GM18498 (cell line): ENCODE measurements around the gene OR6B1.
"Not testable (repeated sequence)": the region's sequence is repeated elsewhere in the genome, so short reads cannot be mapped to it uniquely, and the experiment has no call there.

Experiments
- ATAC-seq: cut with Tn5 transposase; IDR thresholded peaks from one replicate; pipeline ENCODE4 v1.9.1; 2021; ENCODE audit warnings: mild to moderate bottlenecking, moderate library complexity; ENCODE audit not compliant: unreplicated experiment

Gene OR6B1

GRCh38 chr7:144004703-144005102 is 4.6 kb downstream of the OR6B1 start:
- ATAC-seq: no peak

- no peak for ATAC-seq
Measured at GRCh38 chr7:144006029-144006691, 6.0 kb downstream of the OR6B1 start.

GRCh38 chr7:144006692-144007042 is 6.5 kb downstream of the OR6B1 start:
- ATAC-seq: no peak

- no peak for ATAC-seq
Measured at GRCh38 chr7:144009361-144009760, 9.2 kb downstream of the OR6B1 start.

- not testable (repeated sequence) for ATAC-seq
Measured at GRCh38 chr7:144010061-144010460, 9.9 kb downstream of the OR6B1 start.

DNA sequence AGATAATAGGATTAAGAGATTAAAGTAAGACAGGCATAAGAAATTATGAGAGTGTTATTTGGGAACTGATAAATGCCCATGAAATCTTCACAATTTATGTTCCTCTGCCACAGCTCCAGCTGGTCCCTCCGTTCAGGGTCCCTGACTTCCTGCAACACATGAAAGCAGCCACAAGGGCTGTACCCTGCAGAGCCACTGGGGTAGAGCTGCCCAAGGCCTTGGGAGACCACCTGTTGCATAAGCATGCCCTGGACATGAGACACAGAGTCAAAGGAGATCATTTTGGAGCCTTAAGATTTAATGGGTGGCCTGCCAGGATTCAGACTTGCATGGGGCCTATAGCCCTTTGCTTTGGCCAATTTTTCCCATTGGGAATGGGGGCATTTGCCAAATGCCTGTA is 10.7 kb downstream of the OR6B1 start:
- not testable (repeated sequence) for ATAC-seq

GRCh38 chr7:144011458-144012230 is 11.5 kb downstream of the OR6B1 start:
- no peak for ATAC-seq

- no peak for ATAC-seq
Measured at GRCh38 chr7:144018065-144018464, 17.9 kb downstream of the OR6B1 start.

DNA sequence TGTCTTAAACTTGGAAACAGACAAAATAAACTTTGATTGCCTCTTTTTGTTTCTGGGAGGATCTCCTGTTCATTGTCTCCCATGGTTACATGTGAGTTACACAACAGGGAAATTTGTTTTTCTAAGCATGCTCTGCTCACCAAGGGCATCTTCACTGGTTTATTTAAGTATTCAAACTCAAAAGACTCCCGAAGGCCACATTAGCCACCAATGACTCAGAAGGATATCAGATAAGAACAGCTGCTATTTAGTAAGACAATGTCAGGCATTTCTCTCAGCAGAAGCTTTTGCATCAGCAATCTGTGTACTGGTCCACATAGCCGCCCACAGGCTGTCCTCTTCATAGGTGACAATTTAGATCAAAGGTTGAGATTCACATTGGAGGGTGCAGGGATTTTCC is 19.3 kb downstream of the OR6B1 start:
- no peak for ATAC-seq

- ATAC-seq: no peak
Measured at GRCh38 chr7:144020340-144020739, 20.2 kb downstream of the OR6B1 start.

DNA sequence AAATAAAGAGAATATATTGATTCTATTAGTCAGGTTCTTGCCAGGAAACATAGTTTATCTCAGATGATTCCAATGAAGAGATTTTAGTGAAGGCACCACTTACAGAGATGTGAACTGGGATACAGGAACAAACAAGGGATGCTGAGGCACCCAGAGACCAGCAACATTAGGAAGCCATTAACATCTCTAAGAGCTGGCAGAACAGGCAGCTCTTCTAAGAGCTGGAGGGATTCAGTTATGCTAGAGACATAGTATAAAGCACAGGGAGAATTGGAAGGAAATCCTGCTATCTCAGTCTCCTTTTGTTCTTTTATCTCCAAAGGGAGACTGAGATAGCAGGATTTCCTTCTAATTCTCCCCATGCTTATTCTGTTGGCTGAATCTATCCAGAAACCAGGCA is 22.0 kb downstream of the OR6B1 start:
- ATAC-seq: no peak

DNA sequence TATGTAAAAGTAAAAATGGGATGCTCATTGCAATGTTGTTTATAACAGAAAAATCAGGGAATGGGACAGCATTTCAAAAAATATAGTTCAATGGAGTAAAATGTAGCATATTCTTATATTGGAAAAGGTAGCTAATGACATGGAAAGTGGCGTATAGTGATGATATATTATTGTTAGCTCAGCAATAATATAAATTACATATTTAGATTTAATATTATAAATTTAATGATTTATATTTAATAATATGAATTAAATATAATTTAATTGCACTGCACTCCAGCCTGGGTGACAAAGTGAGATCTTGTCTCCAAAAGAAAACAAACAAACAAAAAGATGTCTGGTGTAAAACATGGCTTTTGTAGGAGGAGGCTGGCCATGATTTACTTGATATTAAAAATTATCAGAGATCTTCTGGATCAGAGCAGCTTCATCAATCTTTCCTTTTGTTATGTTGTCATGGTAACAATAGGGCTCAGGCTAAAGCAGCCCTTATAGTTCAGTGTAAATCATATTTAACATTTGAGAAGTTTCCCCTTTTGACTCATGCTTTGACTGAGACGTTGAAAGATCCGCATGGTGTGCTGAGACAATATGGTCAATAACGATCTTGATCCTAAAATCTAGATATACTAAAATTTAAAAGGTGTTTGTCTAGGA is 23.2 kb downstream of the OR6B1 start:
- ATAC-seq: no peak

DNA sequence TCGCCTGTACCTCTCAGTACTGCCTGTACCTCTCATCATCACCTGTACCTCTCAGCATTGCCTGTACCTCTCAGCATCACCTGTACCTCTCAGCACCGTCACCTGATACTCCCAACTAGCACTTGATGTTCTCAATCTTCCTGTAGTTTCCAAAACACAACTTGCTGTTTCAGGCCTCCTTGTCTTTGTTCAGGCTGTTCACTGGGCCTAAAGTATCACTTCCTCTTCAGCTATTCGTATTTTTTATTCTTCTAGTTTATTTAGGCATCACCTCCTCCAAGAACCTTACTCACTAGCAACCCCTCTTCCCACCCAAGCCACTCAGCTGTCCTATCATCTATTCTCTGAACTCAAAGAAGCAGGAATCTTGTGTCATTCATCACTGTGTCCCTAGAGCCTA is 24.1 kb downstream of the OR6B1 start:
- ATAC-seq: no peak

DNA sequence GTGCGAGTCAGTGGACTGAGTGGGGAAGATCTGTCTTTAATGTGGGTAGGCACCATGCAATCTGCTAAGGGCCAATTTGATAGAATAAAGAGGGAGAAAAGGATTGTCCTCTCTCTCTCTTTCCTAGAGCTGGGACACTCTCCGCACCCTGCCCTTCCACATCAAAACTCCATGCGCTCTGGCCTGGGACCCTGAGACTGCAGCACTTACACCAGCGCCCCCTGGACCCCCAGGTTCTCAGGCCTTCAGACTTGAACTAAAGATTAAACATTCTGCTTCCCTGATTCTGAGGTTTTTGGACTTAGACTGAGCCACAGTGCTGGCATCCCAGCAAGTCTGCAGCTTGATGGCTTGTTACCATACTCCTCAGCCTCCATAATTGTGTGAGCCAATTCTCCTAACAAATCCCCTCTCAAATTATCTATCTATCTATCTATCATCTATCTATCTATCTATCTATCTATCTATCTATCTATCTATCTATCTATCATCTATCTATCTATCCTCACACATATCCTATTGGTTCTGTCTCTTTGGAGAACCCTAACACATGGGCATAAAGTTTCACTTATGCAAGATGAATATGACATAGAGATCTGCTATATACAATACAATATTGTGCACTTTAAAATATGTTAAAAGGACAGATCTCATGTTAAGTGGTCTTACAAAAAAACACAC is 26.2 kb downstream of the OR6B1 start:
- ATAC-seq: no peak

DNA sequence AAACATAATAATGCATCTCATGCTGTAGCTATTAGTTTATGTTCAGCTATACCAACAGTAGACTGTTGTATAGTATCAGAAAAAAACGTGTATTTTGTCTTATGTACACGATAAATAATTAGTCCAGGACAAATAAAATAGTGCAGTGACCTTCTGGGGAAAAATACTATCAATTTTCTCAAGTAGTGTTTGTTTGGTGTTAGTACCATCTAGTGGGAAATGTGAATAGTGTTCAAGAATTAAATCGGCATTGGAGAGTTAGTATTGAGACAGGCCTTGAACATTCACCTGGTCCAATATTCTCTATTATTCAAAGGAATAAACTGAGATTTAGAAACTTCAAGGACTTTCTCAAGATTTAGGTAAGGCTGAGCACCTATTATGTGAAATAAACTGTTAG is 26.9 kb downstream of the OR6B1 start:
- ATAC-seq: no peak

GRCh38 chr7:144027974-144028373 is 27.9 kb downstream of the OR6B1 start:
- ATAC-seq: no peak

- no peak for ATAC-seq
Measured at GRCh38 chr7:144028547-144028946, 28.4 kb downstream of the OR6B1 start.

GRCh38 chr7:144032516-144032915 is 32.4 kb downstream of the OR6B1 start:
- ATAC-seq: no peak

GRCh38 chr7:144032985-144033709 is 33.0 kb downstream of the OR6B1 start:
- ATAC-seq: no peak

GRCh38 chr7:144035385-144035784 is 35.3 kb downstream of the OR6B1 start:
- ATAC-seq: no peak
